Left ventricle myocardium inferior (tissue), 1 donor: ENCODE data around the gene SAMD4A. TPM values are rescaled to one million over a fixed set of nuclear protein-coding genes. Genes with fewer than 3 reads are reported as not detected.

Source experiments
- DNase-seq: peaks from one replicate; pipeline ENCODE4 v3.0.0-alpha.2; 2020
- H3K27ac ChIP-seq: fragments of 200-600 bp; replicated peaks from 2 replicates; pipeline ENCODE4 v1.8.0; 2021
- H3K27me3 ChIP-seq: fragments of 200-600 bp; 2 replicates; pipeline ENCODE4 v1.8.0; 2021; ENCODE audit warnings: low read depth
- H3K36me3 ChIP-seq: fragments of 200-600 bp; 2 replicates; pipeline ENCODE4 v1.8.0; 2021
- H3K4me1 ChIP-seq: fragments of 200-600 bp; 2 replicates; pipeline ENCODE4 v1.8.0; 2021
- H3K4me3 ChIP-seq: fragments of 200-600 bp; 2 replicates; pipeline ENCODE4 v1.8.0; 2021; ENCODE audit warnings: mild to moderate bottlenecking, moderate library complexity
- H3K9me3 ChIP-seq: fragments of 200-600 bp; replicated peaks from 2 replicates; pipeline ENCODE4 v1.8.0; 2021
- CTCF ChIP-seq: fragments of 200-600 bp; IDR thresholded peaks from 2 replicates; pipeline ENCODE4 v1.8.0; 2021; ENCODE audit warnings: antibody characterized with exemption, mild to moderate bottlenecking, borderline replicate concordance
- intact Hi-C: fragments of 100-400 bp; cut with micrococcal nuclease; formaldehyde crosslinking; loops from one replicate; pipeline ENCODE4 v1.11.0; 2022
- total RNA-seq: library from RNA; stranded (reverse); fragmentation: NEBNext Ultra II Directional; extraction: Animal tissue kit (Norgen Biotek cat#: 25700); gene quantifications from one replicate; pipeline ENCODE4 v1.2.1, GENCODE V29; 2021
- donor health status: DM: no; HTN: yes; CAD: no; lungs with severe emphysema.

The SAMD4A gene
- total RNA-seq, 1 donor from 2014 or later, result 173 TPM

GRCh38 chr14:54667026-54667744, 100.3 kb downstream of the SAMD4A start:
- Histone ChIP-seq H3K27ac (peak overlapping the region; percentile 94), H3K4me3 (no peak overlapping the region), H3K27me3 (no peaks in the 10 kb centered on the region), H3K36me3 (no peaks in the 10 kb centered on the region), H3K9me3 (no peaks in the 10 kb centered on the region), H3K4me1 (peaks cover 98% of the 10 kb centered on the region)
- no peak for TF ChIP-seq CTCF
- no peak for DNase-seq
- intact Hi-C loops, result no loop called here

- Histone ChIP-seq H3K36me3 (no peaks in the 10 kb centered on the region), H3K4me1 (peaks cover 98% of the 10 kb centered on the region), H3K27me3 (no peaks in the 10 kb centered on the region), H3K4me3 (no peak overlapping the region), H3K27ac (peak overlapping the region; percentile 94), H3K9me3 (no peaks in the 10 kb centered on the region)
- no peak for DNase-seq
- no peak for TF ChIP-seq CTCF
- intact Hi-C loops, result no loop called here
These were observed 100.8 kb downstream of the SAMD4A start for GRCh38 chr14:54667764-54668163.

GRCh38 chr14:54669721-54670561, 103.0 kb downstream of the SAMD4A start:
- intact Hi-C loops, result no loop called here
- H3K4me1 ChIP-seq, result peaks cover 100% of the 10 kb centered on the region
- no peak for DNase-seq
- H3K27me3 ChIP-seq, result no peaks in the 10 kb centered on the region
- TF ChIP-seq CTCF, result no peak
- H3K9me3 ChIP-seq, result no peaks in the 10 kb centered on the region
- H3K4me3 ChIP-seq, result no peak overlapping the region
- H3K36me3 ChIP-seq, result no peaks in the 10 kb centered on the region
- peak overlapping the region; percentile 94 for H3K27ac ChIP-seq

GRCh38 chr14:54671537-54671936, 104.6 kb downstream of the SAMD4A start:
- Histone ChIP-seq H3K36me3 (no peaks in the 10 kb centered on the region), H3K27ac (peak overlapping the region; percentile 94), H3K4me1 (peaks cover 100% of the 10 kb centered on the region), H3K4me3 (no peak overlapping the region), H3K27me3 (no peaks in the 10 kb centered on the region), H3K9me3 (no peaks in the 10 kb centered on the region)
- intact Hi-C loops, result no loop called here
- no peak for TF ChIP-seq CTCF
- peak; percentile 20 for DNase-seq

- Histone ChIP-seq H3K27ac (peak overlapping the region; percentile 94), H3K4me1 (peaks cover 100% of the 10 kb centered on the region), H3K4me3 (no peak overlapping the region), H3K36me3 (no peaks in the 10 kb centered on the region), H3K9me3 (no peaks in the 10 kb centered on the region), H3K27me3 (no peaks in the 10 kb centered on the region)
- no peak for DNase-seq
- intact Hi-C loops, result no loop called here
- TF ChIP-seq CTCF, result no peak
These were observed 105.3 kb downstream of the SAMD4A start for GRCh38 chr14:54672181-54672580.
